ENCODE results near the gene TNS1. TPM values are rescaled to one million over a fixed set of nuclear protein-coding genes. Genes with fewer than 3 reads are reported as not detected.

Gene TNS1
- total RNA-seq, 1 experiment from 2014 or later = 0.74 TPM

Other genes with a start within 250 kb of the TNS1 start
- not detected in 2 replicates for gene RUFY4, start 66.3 kb upstream of the TNS1 start, total RNA-seq (2014; rRNA removed; shearing (Covaris generic))
- gene CXCR2, start 123.0 kb upstream of the TNS1 start, total RNA-seq (2014; rRNA removed; shearing (Covaris generic)) = not detected in 2 replicates
- not detected in 2 replicates for gene CXCR1, start 164.0 kb upstream of the TNS1 start, total RNA-seq (2014; rRNA removed; shearing (Covaris generic))
- gene ARPC2, start 214.2 kb upstream of the TNS1 start, total RNA-seq (2014; rRNA removed; shearing (Covaris generic)) = 264 and 290 TPM in 2 replicates

All from H4 (cell line).